HG03196 (cell line): ENCODE measurements around the gene HSD17B3.
A peak's percentile ranks its signal among the peaks of the same experiment; 100 is the strongest.
"Not testable (repeated sequence)": the region's sequence is repeated elsewhere in the genome, so short reads cannot be mapped to it uniquely, and the experiment has no call there.

Experiments used
- ATAC-seq: cut with Tn5 transposase; IDR thresholded peaks from one replicate; pipeline ENCODE4 v1.9.1; 2021; ENCODE audit not compliant: unreplicated experiment

HSD17B3 gene

GRCh38 chr9:96236854-96237550 is 65.0 kb downstream of the HSD17B3 start:
- no peak for ATAC-seq

- ATAC-seq = not testable (repeated sequence)
Observed at GRCh38 chr9:96236337-96236736, 65.6 kb downstream of the HSD17B3 start.

GRCh38 chr9:96232539-96233241 is 69.3 kb downstream of the HSD17B3 start:
- no peak for ATAC-seq

GRCh38 chr9:96232164-96232538 is 69.8 kb downstream of the HSD17B3 start:
- no peak for ATAC-seq

- ATAC-seq = no peak
Observed at GRCh38 chr9:96230002-96230401, 72.0 kb downstream of the HSD17B3 start.

- ATAC-seq = no peak
Observed at GRCh38 chr9:96222132-96222531, 79.8 kb downstream of the HSD17B3 start.

GRCh38 chr9:96219900-96220257 is 82.1 kb downstream of the HSD17B3 start:
- ATAC-seq = no peak

- ATAC-seq = no peak
Observed at GRCh38 chr9:96219026-96219899, 82.7 kb downstream of the HSD17B3 start.

- ATAC-seq = peak; percentile 70
Observed at GRCh38 chr9:96217754-96218693, 84.0 kb downstream of the HSD17B3 start.

GRCh38 chr9:96217294-96217707 is 84.7 kb downstream of the HSD17B3 start:
- ATAC-seq = no peak

- no peak for ATAC-seq
Observed at GRCh38 chr9:96216583-96216982, 85.4 kb downstream of the HSD17B3 start.

- ATAC-seq = no peak
Observed at GRCh38 chr9:96215841-96216240, 86.1 kb downstream of the HSD17B3 start.

- no peak for ATAC-seq
Observed at GRCh38 chr9:96214635-96215034, 87.3 kb downstream of the HSD17B3 start.

- ATAC-seq = no peak
Observed at GRCh38 chr9:96209407-96210271, 92.3 kb downstream of the HSD17B3 start.

- no peak for ATAC-seq
Observed at GRCh38 chr9:96206156-96206751, 95.7 kb downstream of the HSD17B3 start.

- no peak for ATAC-seq
Observed at GRCh38 chr9:96204853-96205252, 97.1 kb downstream of the HSD17B3 start.

- no peak for ATAC-seq
Observed at GRCh38 chr9:96203867-96204501, 98.0 kb downstream of the HSD17B3 start.

- no peak for ATAC-seq
Observed at GRCh38 chr9:96202971-96203780, 98.8 kb downstream of the HSD17B3 start.
